ENCODE results near the gene SCUBE2. TPM values are rescaled to one million over a fixed set of nuclear protein-coding genes. Genes with fewer than 3 reads are reported as not detected.

Gene SCUBE2
- total and polyA plus RNA-seq, 2 donors (not counting 3 experiments of a cell fraction or from before 2014, with no cell fraction given): 0.55 to 3.5 TPM

- Histone ChIP-seq H3K4me3 (replicated peaks in 1 of 3; ENCODE audit: insufficient read depth in 1 of 3, low read depth in 1 of 3, low read length in 3 of 3) (no peak overlapping the region), H3K36me3 (ENCODE audit: control insufficient read depth in 2 of 2, extremely low read depth in 1 of 2, insufficient read depth in 2 of 2, low read length in 2 of 2) (no peaks in the 10 kb centered on the region), H2AFZ (ENCODE audit: low read depth, low read length) (no peak overlapping the region), H3K4me2 (ENCODE audit: insufficient read depth, low read length) (no peak overlapping the region), H3K27me3 (ENCODE audit: control insufficient read depth in 2 of 2, insufficient read depth in 2 of 2, low read length in 2 of 2) (peaks cover 2 to 7% of the 10 kb centered on the region in 2 experiments), H3K9me3 (replicated peaks; ENCODE audit: control insufficient read depth, insufficient read depth, low read length) (no peaks in the 10 kb centered on the region), H3K27ac (ENCODE audit: insufficient read depth, low read depth, low read length) (no peak overlapping the region), H3K9ac (replicated peaks; ENCODE audit: extremely low read depth, insufficient read depth, low read length) (no peak overlapping the region), H3K4me1 (ENCODE audit: control insufficient read depth, extremely low read depth, insufficient read depth, low read length) (no peaks in the 10 kb centered on the region), H4K20me1 (replicated peaks; ENCODE audit: control insufficient read depth, extremely low read depth, insufficient read depth, low read length) (no peaks in the 10 kb centered on the region), H3K9me1 (replicated peaks; ENCODE audit: control insufficient read depth, extremely low read depth, insufficient read depth, low read length) (no peaks in the 10 kb centered on the region), H3K79me2 (ENCODE audit: control insufficient read depth, insufficient read depth, low read length) (no peaks in the 10 kb centered on the region)
- dilution Hi-C loops (cut with MboI; ENCODE audit: extremely low pct_ligation_motif_present, low sequenced_read_pairs): no loop called here
- no TSS peak for BruUV-seq (replicated peaks)
- DNase-seq (ENCODE audit: low read depth, low spot score) (no peak), FAIRE-seq (no peak)
- no peak for TF ChIP-seq EZH2 (IDR thresholded peaks at IDR 0.05; ENCODE audit: borderline replicate concordance, low read depth, low read length, severe bottlenecking)
- TF ChIP-seq JUN (IDR thresholded peaks at IDR 0.05; ENCODE audit: borderline replicate concordance, insufficient read depth, insufficient read length, low read depth): no peak
- ChIA-PET POLR2A (no interaction called here), CTCF (interaction anchor here (0.9 to 1.7 kb wide), 3 partner anchors 17 to 62 kb away, joined by 3 to 5 read pairs (median 3); no protein-coding TSS in a partner anchor)
- intact Hi-C loops (cut with micrococcal nuclease): no loop called here
These were observed 15.8 kb downstream of the SCUBE2 start for GRCh38 chr11:9075556-9075955.

GRCh38 chr11:9074338-9075029, 16.9 kb downstream of the SCUBE2 start:
- Histone ChIP-seq H2AFZ (ENCODE audit: low read depth, low read length) (no peak overlapping the region), H3K4me1 (ENCODE audit: control insufficient read depth, extremely low read depth, insufficient read depth, low read length) (no peaks in the 10 kb centered on the region), H3K79me2 (ENCODE audit: control insufficient read depth, insufficient read depth, low read length) (no peaks in the 10 kb centered on the region), H3K36me3 (ENCODE audit: control insufficient read depth in 2 of 2, extremely low read depth in 1 of 2, insufficient read depth in 2 of 2, low read length in 2 of 2) (no peaks in the 10 kb centered on the region), H3K9me3 (replicated peaks; ENCODE audit: control insufficient read depth, insufficient read depth, low read length) (no peaks in the 10 kb centered on the region), H3K4me2 (ENCODE audit: insufficient read depth, low read length) (no peak overlapping the region), H3K27ac (ENCODE audit: insufficient read depth, low read depth, low read length) (no peak overlapping the region), H3K9ac (replicated peaks; ENCODE audit: extremely low read depth, insufficient read depth, low read length) (no peak overlapping the region), H3K4me3 (replicated peaks in 1 of 3; ENCODE audit: insufficient read depth in 1 of 3, low read depth in 1 of 3, low read length in 3 of 3) (no peak overlapping the region), H4K20me1 (replicated peaks; ENCODE audit: control insufficient read depth, extremely low read depth, insufficient read depth, low read length) (no peaks in the 10 kb centered on the region), H3K27me3 (ENCODE audit: control insufficient read depth in 2 of 2, insufficient read depth in 2 of 2, low read length in 2 of 2) (peaks cover 2 to 7% of the 10 kb centered on the region in 2 experiments), H3K9me1 (replicated peaks; ENCODE audit: control insufficient read depth, extremely low read depth, insufficient read depth, low read length) (no peaks in the 10 kb centered on the region)
- dilution Hi-C loops (cut with MboI; ENCODE audit: extremely low pct_ligation_motif_present, low sequenced_read_pairs) (no loop called here), intact Hi-C loops (cut with micrococcal nuclease) (no loop called here)
- CTCF ChIA-PET: interaction anchor here (1.4 kb wide), 1 partner anchor 60 kb away, joined by 3 read pairs; no protein-coding TSS in a partner anchor
- DNase-seq (ENCODE audit: low read depth, low spot score) (no peak), FAIRE-seq (no peak)
- BruUV-seq (replicated peaks): no TSS peak
- POLR2A ChIA-PET: interaction anchor here (0.7 kb wide), 1 partner anchor 221 kb away, joined by 13 read pairs; no protein-coding TSS in a partner anchor
- TF ChIP-seq JUN (IDR thresholded peaks at IDR 0.05; ENCODE audit: borderline replicate concordance, insufficient read depth, insufficient read length, low read depth) (no peak), GATA2 (IDR thresholded peaks at IDR 0.05; ENCODE audit: insufficient read depth, insufficient read length, low read depth, low read length) (no peak), MYC (IDR thresholded peaks at IDR 0.05; ENCODE audit: low read depth, low read length) (no peak), FOS (IDR thresholded peaks at IDR 0.05; ENCODE audit: borderline replicate concordance, insufficient read depth, low read length) (no peak), CTCF (IDR thresholded peaks at IDR 0.05; ENCODE audit: extremely low read depth in 1 of 2, insufficient read depth in 1 of 2, low read depth in 1 of 2, low read length in 2 of 2) (no peak), EZH2 (IDR thresholded peaks at IDR 0.05; ENCODE audit: borderline replicate concordance, low read depth, low read length, severe bottlenecking) (no peak), POLR2A (IDR thresholded peaks at IDR 0.05; ENCODE audit: low read depth, low read length) (no peak), POLR2AphosphoS5 (IDR thresholded peaks at IDR 0.05; ENCODE audit: insufficient read depth, low read depth, low read length) (no peak)
- TF ChIP-seq, protein P1, sequence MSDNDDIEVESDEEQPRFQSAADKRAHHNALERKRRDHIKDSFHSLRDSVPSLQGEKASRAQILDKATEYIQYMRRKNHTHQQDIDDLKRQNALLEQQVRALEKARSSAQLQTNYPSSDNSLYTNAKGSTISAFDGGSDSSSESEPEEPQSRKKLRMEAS (IDR thresholded peaks at IDR 0.05; ENCODE audit: insufficient read depth, insufficient read length): no peak
